Left lung (tissue), 10 donors: ENCODE results near the gene TANGO2. TPM values are rescaled to one million over a fixed set of nuclear protein-coding genes. Genes with fewer than 3 reads are reported as not detected.

Source experiments
- ATAC-seq: fragments of 200-7000 bp; cut with Tn5 transposase; one replicate; pipeline ENCODE4 v1.9.1; 2020; ENCODE audit warnings: moderate library complexity
- DNase-seq, 4 donors: peaks; one replicate each; pipeline ENCODE4 v3.0.0-alpha.2; 2013 to 2020
- H3K27ac ChIP-seq, 2 donors: fragments of 200-600 bp; sonication (generic) in 1 of 2; one replicate each; pipeline versions ENCODE4 v1.5.0 to v1.8.0; 2020 to 2021
- H3K27me3 ChIP-seq, 2 donors: fragments of 200-600 bp; sonication (generic) in 1 of 2; one replicate each; pipeline versions ENCODE4 v1.5.0 to v1.8.0; 2020 to 2021
- H3K36me3 ChIP-seq, 2 donors: fragments of 200-600 bp; sonication (generic) in 1 of 2; one replicate each; pipeline versions ENCODE4 v1.5.0 to v1.8.0; 2020 to 2021
- H3K4me1 ChIP-seq, 2 donors: fragments of 200-600 bp; one replicate each; pipeline ENCODE4 v1.8.0; 2021
- H3K4me3 ChIP-seq, 2 donors: fragments of 200-600 bp; sonication (generic) in 1 of 2; one replicate each; pipeline versions ENCODE4 v1.5.0 to v1.8.0; 2020 to 2021; ENCODE audit warnings: mild to moderate bottlenecking in 1 of 2
- H3K9me3 ChIP-seq, 2 donors: fragments of 200-600 bp; sonication (generic) in 1 of 2; one replicate each; pipeline versions ENCODE4 v1.5.0 to v1.8.0; 2020 to 2021
- intact Hi-C, 2 donors: fragments of 100-400 bp; cut with DNase I; formaldehyde crosslinking; loops; one replicate each; pipeline versions ENCODE4 v1.11.2 to v1.14.2; 2022
- polyA plus RNA-seq, 6 donors: library from polyadenylated mRNA; unstranded; fragments of 120-200 nt; gene quantifications; one replicate each; pipeline ENCODE4 v1.2.1, GENCODE V29; 2013; ENCODE audit not compliant: insufficient read length in 6 of 6
- total RNA-seq, 2 donors: library from RNA; stranded (reverse); fragmentation: NEBNext Ultra II Directional; extraction: Animal tissue kit (Norgen Biotek cat#: 25700); gene quantifications; one replicate each; pipeline ENCODE4 v1.2.1, GENCODE V29; 2021
- TF ChIP-seq, protein P1 (sequence below), 2 donors: fragments of 200-600 bp; sonication (generic) in 1 of 2; IDR thresholded peaks; one replicate each; pipeline versions ENCODE4 v1.5.0 to v1.8.0; 2021; ENCODE audit warnings: antibody characterized with exemption in 2 of 2
- donor health status: DM: no; HTN: yes; CAD: no.
- donor health status: DM: no; HTN: no; CAD: no.

The TANGO2 gene
- total and polyA plus RNA-seq, 8 donors, result 10.9 to 47.2 (median 13.6) TPM

DNA sequence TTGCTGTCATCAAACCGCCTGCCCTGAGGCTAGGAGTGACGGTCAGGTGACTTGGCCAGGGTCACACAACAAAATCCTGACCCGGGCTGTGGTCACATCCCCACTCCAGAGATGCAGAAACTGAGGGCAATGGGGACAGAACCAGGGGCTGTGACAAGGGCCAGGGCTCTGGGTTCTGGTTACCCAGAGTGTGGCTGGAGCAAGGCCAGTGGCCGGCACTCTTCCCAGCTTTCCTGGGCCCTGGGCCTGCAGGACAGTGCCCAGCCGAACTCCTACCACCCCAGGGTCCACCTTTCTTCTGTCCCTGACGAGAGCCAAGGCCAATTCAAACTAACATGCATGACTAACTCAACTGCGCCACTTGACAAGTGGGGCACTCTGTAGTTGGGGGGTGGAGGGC is 40.1 kb upstream of the TANGO2 start:
- ATAC-seq (no peak), DNase-seq (peak in 1 of 4 donors; percentile 24)
- Histone ChIP-seq H3K27ac (no peak overlapping the region), H3K9me3 (no peaks in the 10 kb centered on the region), H3K27me3 (no peaks in the 10 kb centered on the region), H3K4me3 (no peak overlapping the region), H3K4me1 (peaks cover 0 to 11% of the 10 kb centered on the region in 2 donors), H3K36me3 (peaks cover 0 to 12% of the 10 kb centered on the region in 2 donors)
- TF ChIP-seq, protein P1, sequence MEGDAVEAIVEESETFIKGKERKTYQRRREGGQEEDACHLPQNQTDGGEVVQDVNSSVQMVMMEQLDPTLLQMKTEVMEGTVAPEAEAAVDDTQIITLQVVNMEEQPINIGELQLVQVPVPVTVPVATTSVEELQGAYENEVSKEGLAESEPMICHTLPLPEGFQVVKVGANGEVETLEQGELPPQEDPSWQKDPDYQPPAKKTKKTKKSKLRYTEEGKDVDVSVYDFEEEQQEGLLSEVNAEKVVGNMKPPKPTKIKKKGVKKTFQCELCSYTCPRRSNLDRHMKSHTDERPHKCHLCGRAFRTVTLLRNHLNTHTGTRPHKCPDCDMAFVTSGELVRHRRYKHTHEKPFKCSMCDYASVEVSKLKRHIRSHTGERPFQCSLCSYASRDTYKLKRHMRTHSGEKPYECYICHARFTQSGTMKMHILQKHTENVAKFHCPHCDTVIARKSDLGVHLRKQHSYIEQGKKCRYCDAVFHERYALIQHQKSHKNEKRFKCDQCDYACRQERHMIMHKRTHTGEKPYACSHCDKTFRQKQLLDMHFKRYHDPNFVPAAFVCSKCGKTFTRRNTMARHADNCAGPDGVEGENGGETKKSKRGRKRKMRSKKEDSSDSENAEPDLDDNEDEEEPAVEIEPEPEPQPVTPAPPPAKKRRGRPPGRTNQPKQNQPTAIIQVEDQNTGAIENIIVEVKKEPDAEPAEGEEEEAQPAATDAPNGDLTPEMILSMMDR (IDR thresholded peaks at IDR 0.05), result no peak
- intact Hi-C loops, result no loop called here

DNA sequence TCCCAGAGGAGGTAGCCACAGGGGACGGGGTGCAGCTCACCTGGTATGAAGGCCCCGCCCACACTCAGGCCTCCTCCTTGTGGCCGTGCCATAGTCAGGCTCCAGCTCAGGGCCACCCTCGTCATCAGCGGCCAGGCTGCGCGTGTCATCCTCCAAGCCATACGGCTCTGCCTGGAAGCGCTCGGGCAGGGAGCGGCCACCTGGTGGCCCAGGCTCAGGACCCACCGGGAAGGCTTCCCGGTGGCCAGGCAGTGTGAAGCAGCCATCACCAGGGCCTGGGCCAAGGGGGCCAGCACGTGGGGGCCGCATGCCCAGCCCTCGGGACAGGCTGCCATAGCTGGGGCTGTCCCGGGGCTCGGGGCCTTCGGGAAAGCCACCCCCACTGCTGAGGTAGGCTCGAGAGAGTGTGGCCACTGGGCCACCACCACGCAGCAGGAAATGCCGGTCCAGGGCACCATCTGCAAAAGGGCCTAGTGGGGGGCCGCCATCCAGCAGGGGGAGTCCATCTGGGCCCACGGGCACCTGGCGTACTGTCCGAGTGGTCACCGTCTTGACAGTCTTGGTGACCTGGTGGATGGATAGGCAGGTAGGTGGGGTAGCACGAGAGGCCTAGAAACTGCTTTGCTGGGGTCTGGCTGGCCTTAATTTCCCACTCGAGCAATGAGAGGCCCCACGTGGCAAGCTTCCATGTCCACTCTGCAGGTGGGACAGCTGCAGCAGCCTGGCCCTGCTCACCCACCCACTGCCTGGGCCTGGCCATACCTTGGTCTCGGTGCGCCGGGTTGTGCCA is 39.5 kb upstream of the TANGO2 start:
- DNase-seq (peak in 1 of 4 donors; percentile 71), ATAC-seq (no peak)
- H3K27me3 ChIP-seq, result peaks cover 0 to 4% of the 10 kb centered on the region in 2 donors
- intact Hi-C loops, result no loop called here
- no peaks in the 10 kb centered on the region for H3K9me3 ChIP-seq
- no peak overlapping the region for H3K27ac ChIP-seq
- H3K4me1 ChIP-seq, result peaks cover 0 to 17% of the 10 kb centered on the region in 2 donors
- H3K36me3 ChIP-seq, result peaks cover 0 to 12% of the 10 kb centered on the region in 2 donors
- no peak overlapping the region for H3K4me3 ChIP-seq
- TF ChIP-seq, protein P1 (IDR thresholded peaks at IDR 0.05), result no peak

DNA sequence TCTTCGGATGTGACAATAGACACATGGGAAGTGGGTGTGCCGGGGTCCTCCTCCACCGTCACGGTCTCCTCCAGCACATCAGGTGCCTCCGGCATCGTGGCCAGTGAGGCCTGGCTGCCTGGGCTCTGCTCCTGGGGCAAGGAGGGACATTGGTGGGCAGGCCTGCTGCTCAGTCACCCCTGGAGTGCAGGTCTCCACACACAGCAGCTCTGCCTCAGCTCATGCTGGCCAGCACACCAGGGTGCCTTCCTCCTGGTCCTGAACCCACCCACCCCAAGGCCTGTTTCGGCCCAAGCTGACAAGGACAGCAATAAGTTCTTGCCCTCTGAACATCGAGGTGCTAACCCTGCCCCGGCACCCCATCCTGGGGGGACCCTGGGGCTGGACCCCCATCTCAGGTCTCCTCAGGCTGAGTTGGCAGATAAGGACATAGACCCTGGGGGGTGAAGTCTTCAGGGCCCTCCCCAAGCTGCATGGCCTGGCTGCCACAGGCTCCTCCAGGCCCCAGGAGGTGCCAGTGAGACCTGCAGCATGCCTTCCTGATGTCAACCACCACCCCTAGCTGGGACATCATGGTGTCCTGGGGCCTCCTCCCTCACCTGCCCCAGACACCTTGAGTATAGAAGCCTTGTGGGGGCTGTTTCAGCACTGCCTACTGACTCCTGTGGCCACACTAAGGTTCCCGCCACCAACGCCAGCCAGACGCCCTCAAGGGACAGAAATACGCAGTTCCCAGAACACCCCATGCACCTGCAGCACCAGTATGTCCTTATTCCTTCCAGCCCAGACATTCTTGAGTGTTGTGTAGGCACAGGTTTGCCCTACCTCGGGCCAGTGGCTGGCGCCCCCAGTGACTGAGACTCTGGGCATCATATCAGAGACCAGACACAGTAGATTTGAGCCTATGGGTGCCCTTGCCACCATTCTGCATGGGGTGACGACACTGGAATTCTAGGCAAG is 38.7 kb upstream of the TANGO2 start:
- H3K4me1 ChIP-seq, result peaks cover 0 to 22% of the 10 kb centered on the region in 2 donors
- TF ChIP-seq, protein P1 (IDR thresholded peaks at IDR 0.05), result no peak
- ATAC-seq (no peak), DNase-seq (peak in 1 of 4 donors; percentile 68)
- intact Hi-C loops, result no loop called here
- H3K27ac ChIP-seq, result no peak overlapping the region
- H3K4me3 ChIP-seq, result no peak overlapping the region
- H3K9me3 ChIP-seq, result no peaks in the 10 kb centered on the region
- peaks cover 0 to 8% of the 10 kb centered on the region in 2 donors for H3K27me3 ChIP-seq
- H3K36me3 ChIP-seq, result peaks cover 0 to 12% of the 10 kb centered on the region in 2 donors

DNA sequence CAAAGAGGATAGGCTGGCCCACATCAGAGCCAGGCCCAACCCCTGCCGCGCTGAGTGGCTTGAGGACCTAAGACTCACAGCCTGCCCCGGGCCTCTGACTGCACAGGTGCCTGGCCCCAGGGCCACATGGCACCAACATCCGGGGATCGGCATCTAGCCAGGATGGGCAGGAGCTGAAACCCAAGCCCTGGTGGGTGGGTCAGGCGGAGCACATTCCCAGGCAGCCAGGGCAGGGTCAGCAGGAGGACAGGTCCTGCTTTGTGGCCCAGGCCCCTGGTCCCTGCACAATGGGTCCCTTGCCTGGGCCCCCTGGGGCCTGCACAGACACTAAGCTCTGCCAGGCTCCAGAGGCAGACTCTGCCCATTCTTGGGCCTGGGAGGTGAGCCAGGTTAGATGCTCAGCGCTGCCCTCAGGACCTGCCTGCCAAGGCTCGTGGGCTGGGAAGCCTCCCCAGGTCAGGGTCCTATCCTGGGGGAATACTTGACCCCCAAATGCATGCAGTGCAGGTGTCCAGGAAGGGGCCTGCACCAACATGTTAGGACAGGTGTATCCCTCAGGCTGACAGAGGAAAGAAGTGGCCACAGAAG is 37.8 kb upstream of the TANGO2 start:
- TF ChIP-seq, protein P1 (IDR thresholded peaks at IDR 0.05), result no peak
- intact Hi-C loops, result no loop called here
- ATAC-seq, result no peak

More for the DNA sequence above, 37.8 kb upstream of the TANGO2 start:
- DNase-seq, result peak in 1 of 4 donors; percentile 69
- Histone ChIP-seq H3K4me1 (peaks cover 0 to 24% of the 10 kb centered on the region in 2 donors), H3K36me3 (peaks cover 0 to 12% of the 10 kb centered on the region in 2 donors), H3K27me3 (peaks cover 0 to 8% of the 10 kb centered on the region in 2 donors), H3K27ac (no peak overlapping the region), H3K9me3 (no peaks in the 10 kb centered on the region), H3K4me3 (no peak overlapping the region)
